Measurements from ENCODE around the gene D2HGDH. TPM values are rescaled to one million over a fixed set of nuclear protein-coding genes. Genes with fewer than 3 reads are reported as not detected.

Gene D2HGDH
- total and polyA plus RNA-seq, 10 of the 15 experiments (the other 5 are each of a cell fraction or from before 2014, with no cell fraction given): 0.52 to 32.1 (median 11.0) TPM

- TF ChIP-seq MLLT1 (IDR thresholded peaks at IDR 0.05) (no peak), RAD21 (IDR thresholded peaks at IDR 0.05; ENCODE audit: insufficient read depth, low read depth, low read length) (no peak), TARDBP (IDR thresholded peaks at IDR 0.05; ENCODE audit: borderline replicate concordance) (no peak), STAT3 (IDR thresholded peaks at IDR 0.05; ENCODE audit: low read depth, low read length) (no peak), ZNF24 (IDR thresholded peaks at IDR 0.05) (peak; percentile 71), MEF2B (IDR thresholded peaks at IDR 0.05; ENCODE audit: partially characterized antibody, poor library complexity, severe bottlenecking) (no peak), USF1 (IDR thresholded peaks at IDR 0.05; ENCODE audit: borderline replicate concordance, extremely low read length, insufficient read depth, low read depth, low read length) (no peak), MYC (IDR thresholded peaks at IDR 0.05; ENCODE audit: insufficient read depth, insufficient read length, insufficient replicate concordance, low read length, severe bottlenecking) (peak; percentile 76), ZNF274 (IDR thresholded peaks at IDR 0.05; ENCODE audit: insufficient read depth, insufficient read length) (no peak), ZBTB40 (IDR thresholded peaks at IDR 0.05; ENCODE audit: borderline replicate concordance) (no peak), TBL1XR1 (IDR thresholded peaks at IDR 0.05; ENCODE audit: low read depth, low read length) (no peak), RELA (IDR thresholded peaks at IDR 0.05; ENCODE audit: borderline replicate concordance, partially characterized antibody) (peak; percentile 34), CHD4 (IDR thresholded peaks at IDR 0.05) (no peak), PML (IDR thresholded peaks at IDR 0.05; ENCODE audit: low read length) (peak; percentile 46; the same call in 1 of the 2 replicates), ATF7 (IDR thresholded peaks at IDR 0.05; ENCODE audit: low read depth) (no peak), TCF3 (IDR thresholded peaks at IDR 0.05; ENCODE audit: borderline replicate concordance, insufficient read depth, low read depth, low read length) (no peak), JUND (IDR thresholded peaks at IDR 0.05; ENCODE audit: low read depth, low read length) (no peak), RFX5 (IDR thresholded peaks at IDR 0.05; ENCODE audit: low read depth, low read length) (peak; percentile 55; the same call in 1 of the 2 replicates), GATAD2B (conservative IDR thresholded peaks at IDR 0.05; ENCODE audit: low read depth) (peak; percentile 91; the same call in 1 of the 2 replicates), EZH2 (IDR thresholded peaks at IDR 0.05; ENCODE audit: borderline replicate concordance, control insufficient read depth, low read depth, low read length) (no peak), NFIC (IDR thresholded peaks at IDR 0.05; ENCODE audit: low read depth, low read length) (no peak), KAT2A (conservative IDR thresholded peaks at IDR 0.05; ENCODE audit: control insufficient read depth, low read depth, low read length) (no peak), HDAC2 (IDR thresholded peaks at IDR 0.05) (no peak), TCF12 (IDR thresholded peaks at IDR 0.05; ENCODE audit: low read depth, low read length) (peak; percentile 37; the same call in 1 of the 2 replicates), NBN (IDR thresholded peaks at IDR 0.05) (no peak), CREM (IDR thresholded peaks at IDR 0.05; ENCODE audit: low read depth) (peak; percentile 82)
Observed at GRCh38 chr2:241686650-241687425, 47.6 kb upstream of the D2HGDH start, which contains the start of gene DTYMK (continued).
